ENCODE results near the gene GPR148. TPM values are rescaled to one million over a fixed set of nuclear protein-coding genes. Genes with fewer than 3 reads are reported as not detected.

GPR148 gene
- total and polyA plus RNA-seq, 2 experiments from 2014 or later: not detected

DNA sequence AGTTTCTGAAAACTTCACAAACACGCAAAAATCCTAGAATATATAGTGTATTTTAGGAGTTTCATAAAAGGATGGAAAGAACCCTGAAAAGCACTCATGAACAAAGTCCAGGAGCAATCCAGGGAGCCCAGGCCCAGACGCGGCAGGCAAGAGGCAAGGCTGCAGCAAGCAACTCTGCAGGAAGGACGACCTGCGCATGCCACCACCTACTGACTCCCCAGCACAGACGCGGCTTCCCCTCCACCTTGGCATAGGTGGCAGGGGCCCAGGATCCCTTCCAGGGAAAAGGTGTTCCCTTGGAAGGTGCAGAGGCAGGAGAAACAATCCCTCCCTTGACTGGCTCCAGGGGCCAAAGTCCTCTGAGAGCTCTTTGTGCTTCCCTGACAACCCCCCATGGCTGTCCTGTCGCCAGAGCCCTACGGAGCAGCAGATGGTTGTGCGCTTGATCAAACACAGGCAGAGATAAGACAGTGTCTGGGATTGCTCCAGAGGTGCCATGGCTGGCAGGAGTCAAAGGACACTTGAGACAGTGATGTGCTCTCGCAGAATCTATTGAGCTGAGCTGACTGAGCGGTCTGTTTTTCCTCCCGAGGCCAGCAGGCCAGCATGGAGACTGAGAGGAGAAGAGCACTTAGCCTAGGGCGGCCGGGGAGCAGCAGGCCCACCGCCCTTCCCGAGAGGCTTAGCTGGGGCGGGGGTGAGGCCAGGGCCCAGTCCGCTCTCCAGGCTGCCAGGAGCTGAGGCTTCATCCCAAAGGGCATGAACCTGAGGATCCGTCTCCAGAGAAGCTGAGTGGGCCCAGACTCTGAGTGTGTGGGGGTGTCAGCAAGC, 15.6 kb downstream of the GPR148 start:
- TF ChIP-seq EZH2 (IDR thresholded peaks at IDR 0.05; ENCODE audit: borderline replicate concordance) (no peak), EZH2phosphoT487 (IDR thresholded peaks at IDR 0.05; ENCODE audit: low read depth, severe bottlenecking, unreplicated experiment) (no peak)
- TF ChIP-seq, protein P1, sequence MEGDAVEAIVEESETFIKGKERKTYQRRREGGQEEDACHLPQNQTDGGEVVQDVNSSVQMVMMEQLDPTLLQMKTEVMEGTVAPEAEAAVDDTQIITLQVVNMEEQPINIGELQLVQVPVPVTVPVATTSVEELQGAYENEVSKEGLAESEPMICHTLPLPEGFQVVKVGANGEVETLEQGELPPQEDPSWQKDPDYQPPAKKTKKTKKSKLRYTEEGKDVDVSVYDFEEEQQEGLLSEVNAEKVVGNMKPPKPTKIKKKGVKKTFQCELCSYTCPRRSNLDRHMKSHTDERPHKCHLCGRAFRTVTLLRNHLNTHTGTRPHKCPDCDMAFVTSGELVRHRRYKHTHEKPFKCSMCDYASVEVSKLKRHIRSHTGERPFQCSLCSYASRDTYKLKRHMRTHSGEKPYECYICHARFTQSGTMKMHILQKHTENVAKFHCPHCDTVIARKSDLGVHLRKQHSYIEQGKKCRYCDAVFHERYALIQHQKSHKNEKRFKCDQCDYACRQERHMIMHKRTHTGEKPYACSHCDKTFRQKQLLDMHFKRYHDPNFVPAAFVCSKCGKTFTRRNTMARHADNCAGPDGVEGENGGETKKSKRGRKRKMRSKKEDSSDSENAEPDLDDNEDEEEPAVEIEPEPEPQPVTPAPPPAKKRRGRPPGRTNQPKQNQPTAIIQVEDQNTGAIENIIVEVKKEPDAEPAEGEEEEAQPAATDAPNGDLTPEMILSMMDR (IDR thresholded peaks at IDR 0.05; ENCODE audit: poor library complexity): no peak
- Histone ChIP-seq H3K9me3 (ENCODE audit: low read depth) (no peaks in the 10 kb centered on the region), H3K4me1 (ENCODE audit: insufficient read depth) (peaks cover 9% of the 10 kb centered on the region), H4K20me1 (ENCODE audit: insufficient read depth, poor library complexity, severe bottlenecking) (no peaks in the 10 kb centered on the region), H3K27me3 (no peaks in the 10 kb centered on the region), H3K27ac (peak overlapping the region; percentile 85), H3K9me2 (replicated peaks; ENCODE audit: insufficient read depth) (no peaks in the 10 kb centered on the region), H2AFZ (no peak overlapping the region), H3K4me3 (no peak overlapping the region), H3K4me2 (peak overlapping the region; percentile 68), H3K79me2 (no peaks in the 10 kb centered on the region), H3K36me3 (replicated peaks; ENCODE audit: insufficient read depth, low read depth) (no peaks in the 10 kb centered on the region)
- peak; percentile 77 for DNase-seq (ENCODE audit: low spot score)
- 16% methylated on average over 20 of the region's 20 CpGs for WGBS (ENCODE audit: low lambda C conversion rate, missing lambda C conversion rate)

DNA sequence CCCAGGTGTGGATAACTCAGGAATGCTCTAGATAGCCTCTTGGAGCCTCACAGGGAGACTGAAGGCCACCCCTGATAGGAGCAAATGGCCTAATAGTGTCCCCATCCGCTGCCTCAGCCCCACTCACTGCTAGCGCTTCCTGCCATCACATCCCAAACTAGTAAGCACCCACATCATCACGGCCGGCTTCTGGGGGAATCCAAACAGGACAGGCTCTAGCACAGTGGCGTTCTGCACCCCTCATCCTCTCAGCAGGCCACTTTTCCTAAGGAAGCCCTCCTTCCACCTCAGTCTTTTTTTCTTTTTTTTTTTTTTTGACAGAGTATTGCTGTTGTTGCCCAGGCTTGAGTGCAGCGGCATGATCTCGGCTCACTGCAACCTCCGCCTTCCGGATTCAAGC, 20.2 kb downstream of the GPR148 start:
- Histone ChIP-seq H3K79me2 (no peaks in the 10 kb centered on the region), H3K27me3 (no peaks in the 10 kb centered on the region), H3K9me3 (ENCODE audit: low read depth) (no peaks in the 10 kb centered on the region), H3K9me2 (replicated peaks; ENCODE audit: insufficient read depth) (no peaks in the 10 kb centered on the region), H3K4me2 (no peak overlapping the region), H3K36me3 (replicated peaks; ENCODE audit: insufficient read depth, low read depth) (no peaks in the 10 kb centered on the region), H3K4me3 (no peak overlapping the region), H3K4me1 (ENCODE audit: insufficient read depth) (peaks cover 3% of the 10 kb centered on the region), H4K20me1 (ENCODE audit: insufficient read depth, poor library complexity, severe bottlenecking) (no peaks in the 10 kb centered on the region), H3K27ac (no peak overlapping the region), H2AFZ (no peak overlapping the region)
- WGBS (ENCODE audit: low lambda C conversion rate, missing lambda C conversion rate): 95% methylated on average over 9 of the region's 9 CpGs
- TF ChIP-seq EZH2phosphoT487 (IDR thresholded peaks at IDR 0.05; ENCODE audit: low read depth, severe bottlenecking, unreplicated experiment) (no peak), EZH2 (IDR thresholded peaks at IDR 0.05; ENCODE audit: borderline replicate concordance) (no peak)
- TF ChIP-seq, protein P1 (IDR thresholded peaks at IDR 0.05; ENCODE audit: poor library complexity): no peak
- DNase-seq (ENCODE audit: low spot score): no peak

DNA sequence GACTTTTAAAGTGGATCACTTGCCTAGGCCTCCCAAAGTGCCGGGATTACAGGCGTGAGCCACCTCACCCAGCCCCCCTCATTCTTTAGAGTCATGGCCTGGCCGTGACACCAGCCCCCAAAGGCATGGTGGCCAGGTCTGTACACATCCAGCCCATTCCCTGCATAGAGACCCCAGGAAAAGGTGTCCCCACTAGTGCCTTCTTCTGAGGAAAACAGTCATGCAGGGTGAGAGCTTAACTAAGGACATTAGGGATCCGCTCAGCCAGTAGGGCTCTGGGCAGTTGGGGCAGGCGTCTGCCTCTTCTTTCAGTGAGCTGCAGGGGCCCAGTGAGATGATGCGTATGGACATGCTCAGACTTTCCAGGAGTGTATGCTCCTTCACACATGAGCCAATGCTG, 20.8 kb downstream of the GPR148 start:
- Histone ChIP-seq H3K36me3 (replicated peaks; ENCODE audit: insufficient read depth, low read depth) (no peaks in the 10 kb centered on the region), H3K9me2 (replicated peaks; ENCODE audit: insufficient read depth) (no peaks in the 10 kb centered on the region), H3K27me3 (peaks cover 4% of the 10 kb centered on the region), H3K9me3 (ENCODE audit: low read depth) (no peaks in the 10 kb centered on the region), H3K4me2 (no peak overlapping the region), H3K4me1 (ENCODE audit: insufficient read depth) (no peaks in the 10 kb centered on the region), H2AFZ (no peak overlapping the region), H4K20me1 (ENCODE audit: insufficient read depth, poor library complexity, severe bottlenecking) (no peaks in the 10 kb centered on the region), H3K4me3 (no peak overlapping the region), H3K27ac (no peak overlapping the region), H3K79me2 (no peaks in the 10 kb centered on the region)
- WGBS (ENCODE audit: low lambda C conversion rate, missing lambda C conversion rate): 86% methylated on average over 6 of the region's 6 CpGs
- no peak for DNase-seq (ENCODE audit: low spot score)
- no peak for TF ChIP-seq EZH2 (IDR thresholded peaks at IDR 0.05; ENCODE audit: borderline replicate concordance)
- TF ChIP-seq, protein P1 (IDR thresholded peaks at IDR 0.05; ENCODE audit: poor library complexity): no peak
- TF ChIP-seq EZH2phosphoT487 (IDR thresholded peaks at IDR 0.05; ENCODE audit: low read depth, severe bottlenecking, unreplicated experiment): no peak

All from hepatocyte (in vitro differentiated cells).